Subcutaneous abdominal adipose tissue (tissue), 5 donors: Measurements from ENCODE around the gene RNF144B.
"Not testable (repeated sequence)": the region's sequence is repeated elsewhere in the genome, so short reads cannot be mapped to it uniquely, and the experiment has no call there.

Experiments used
- H3K27ac ChIP-seq: one replicate; pipeline ENCODE4 v1.7.0; 2013; ENCODE audit warnings: low read depth, mild to moderate bottlenecking, inconsistent platforms, low read length, moderate library complexity
- H3K27me3 ChIP-seq, 5 donors: one replicate each; pipeline ENCODE4 v1.7.0; 2013; ENCODE audit warnings: low read length in 5 of 5, inconsistent platforms in 1 of 5; ENCODE audit not compliant: control insufficient read depth in 5 of 5, insufficient read depth in 4 of 5
- H3K36me3 ChIP-seq, 5 donors: one replicate each; pipeline ENCODE4 v1.7.0; 2013; ENCODE audit warnings: low read length in 5 of 5; ENCODE audit not compliant: control insufficient read depth in 5 of 5, insufficient read depth in 5 of 5
- H3K4me1 ChIP-seq, 5 donors: one replicate each; pipeline ENCODE4 v1.7.0; 2013; ENCODE audit warnings: low read length in 5 of 5, mild to moderate bottlenecking in 3 of 5, moderate library complexity in 1 of 5; ENCODE audit not compliant: control insufficient read depth in 5 of 5, insufficient read depth in 5 of 5
- H3K4me3 ChIP-seq, 5 donors: one replicate each; pipeline ENCODE4 v1.7.0; 2013; ENCODE audit warnings: low read length in 5 of 5, low read depth in 1 of 5
- H3K9ac ChIP-seq, 5 donors: one replicate each; pipeline ENCODE4 v1.7.0; 2013; ENCODE audit warnings: low read length in 5 of 5, mild to moderate bottlenecking in 4 of 5, moderate library complexity in 3 of 5
- H3K9me3 ChIP-seq, 5 donors: one replicate each; pipeline ENCODE4 v1.7.0; 2013; ENCODE audit warnings: low read length in 5 of 5; ENCODE audit not compliant: control insufficient read depth in 5 of 5
- donor health status: healthy.
- donor health status: healthy.
- donor health status: healthy.
- donor health status: healthy.
- donor health status: healthy.

The RNF144B gene

DNA sequence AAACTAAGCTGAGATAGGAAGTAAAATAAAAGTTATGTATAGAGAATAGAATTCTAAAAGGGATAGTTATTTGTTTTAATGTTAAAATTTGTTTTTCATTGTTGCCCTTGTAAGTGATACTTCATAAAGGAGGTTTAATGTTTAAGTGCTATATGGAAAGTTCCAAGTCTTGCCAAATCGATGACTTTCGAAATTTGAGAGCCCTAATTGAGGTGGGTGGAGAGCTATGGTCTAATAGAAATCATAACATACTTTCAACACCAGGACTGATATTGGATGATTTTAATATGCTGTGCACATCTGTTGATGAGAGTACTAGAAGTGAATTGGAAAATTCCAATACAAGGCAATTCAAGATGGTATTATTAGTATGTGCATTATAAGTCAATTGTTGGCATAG is 64.6 kb downstream of the RNF144B start:
- H3K9ac ChIP-seq = no peak overlapping the region
- H3K36me3 ChIP-seq = no peaks in the 10 kb centered on the region
- H3K27me3 ChIP-seq = no peaks in the 10 kb centered on the region
- H3K9me3 ChIP-seq = no peaks in the 10 kb centered on the region
- peaks cover 0 to 9% (median 0%) of the 10 kb centered on the region in 5 donors for H3K4me1 ChIP-seq
- no peak overlapping the region for H3K4me3 ChIP-seq
- H3K27ac ChIP-seq = no peak overlapping the region

DNA sequence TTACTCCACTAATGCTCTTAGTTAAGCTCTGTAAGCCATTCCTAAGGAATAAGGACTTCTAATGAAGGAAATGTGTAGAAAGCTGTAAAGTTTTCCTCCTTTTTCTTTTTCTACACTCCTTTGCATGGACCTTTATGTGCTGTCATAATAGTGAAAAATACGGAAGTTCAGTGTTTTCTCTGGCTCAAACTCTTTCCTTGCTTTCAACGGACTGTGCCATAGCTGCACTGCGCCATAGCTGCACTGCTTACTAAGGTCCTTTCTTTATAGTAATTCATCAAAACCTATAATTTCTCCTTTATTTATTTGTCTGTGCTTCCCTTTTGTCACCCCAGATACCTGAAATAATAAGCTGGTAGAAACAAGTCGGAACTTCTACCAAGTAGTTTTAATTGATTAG is 67.3 kb downstream of the RNF144B start:
- Histone ChIP-seq H3K9ac (no peak overlapping the region), H3K27me3 (no peaks in the 10 kb centered on the region), H3K4me3 (no peak overlapping the region), H3K36me3 (peaks cover 0 to 8% (median 4%) of the 10 kb centered on the region in 5 donors), H3K4me1 (peaks cover 0 to 9% (median 0%) of the 10 kb centered on the region in 5 donors), H3K27ac (no peak overlapping the region), H3K9me3 (no peaks in the 10 kb centered on the region)

DNA sequence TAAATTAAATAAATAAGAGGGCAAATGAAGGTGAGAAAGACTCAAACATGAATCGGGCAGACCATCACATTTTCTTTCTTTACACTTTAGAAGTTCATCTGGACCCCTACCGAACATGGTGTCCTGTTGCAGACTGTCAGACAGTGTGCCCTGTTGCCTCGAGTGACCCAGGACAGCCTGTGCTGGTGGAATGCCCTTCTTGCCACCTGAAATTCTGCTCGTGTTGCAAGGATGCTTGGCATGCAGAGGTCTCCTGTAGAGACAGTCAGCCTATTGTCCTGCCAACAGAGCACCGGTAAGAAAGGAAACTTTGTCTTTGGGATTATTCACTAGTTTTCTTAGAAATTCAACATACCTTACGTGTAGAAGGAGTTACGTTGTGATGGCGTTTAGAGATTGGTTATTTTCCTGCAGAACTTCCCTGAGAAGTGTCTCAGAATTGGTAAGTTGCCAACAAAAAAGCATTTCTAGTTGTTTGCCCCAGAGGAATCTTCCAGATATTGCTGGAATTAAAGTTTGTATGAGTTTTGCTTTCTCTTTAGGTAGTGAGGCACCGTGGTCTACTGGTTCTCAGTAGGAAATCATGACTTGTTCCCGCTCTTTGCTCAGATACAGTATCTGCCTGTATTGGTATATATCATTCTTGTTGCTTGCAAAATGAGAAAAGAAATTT is 70.1 kb downstream of the RNF144B start:
- no peaks in the 10 kb centered on the region for H3K4me1 ChIP-seq
- H3K27ac ChIP-seq = no peak overlapping the region
- H3K27me3 ChIP-seq = no peaks in the 10 kb centered on the region
- H3K9me3 ChIP-seq = no peaks in the 10 kb centered on the region
- no peak overlapping the region for H3K4me3 ChIP-seq
- no peak overlapping the region for H3K9ac ChIP-seq
- H3K36me3 ChIP-seq = peaks cover 4 to 20% (median 8%) of the 10 kb centered on the region in 5 donors

DNA sequence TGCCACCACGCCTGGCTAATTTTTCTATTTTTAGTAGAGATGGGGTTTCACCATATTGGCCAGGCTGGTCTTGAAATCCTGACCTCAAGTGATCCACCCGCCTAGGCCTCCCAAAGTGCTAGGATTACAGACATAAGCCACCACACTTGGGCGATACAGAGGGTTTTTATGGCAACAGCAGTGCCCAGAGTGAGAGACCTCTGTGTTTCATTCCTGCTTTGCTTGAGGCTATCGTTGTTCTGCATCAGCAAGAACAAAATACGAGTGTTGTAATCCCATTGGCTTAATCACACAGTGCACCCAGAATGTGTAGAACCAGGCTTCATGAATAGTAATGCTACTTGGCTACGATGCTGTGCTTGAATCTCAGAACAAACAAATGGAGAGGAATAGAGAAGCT is 70.9 kb downstream of the RNF144B start:
- H3K27me3 ChIP-seq, H3K4me3 ChIP-seq, H3K9ac ChIP-seq, H3K9me3 ChIP-seq, H3K4me1 ChIP-seq, H3K27ac ChIP-seq: not testable (repeated sequence)
- H3K36me3 ChIP-seq = peaks cover 5 to 20% (median 8%) of the 10 kb centered on the region in 5 donors

DNA sequence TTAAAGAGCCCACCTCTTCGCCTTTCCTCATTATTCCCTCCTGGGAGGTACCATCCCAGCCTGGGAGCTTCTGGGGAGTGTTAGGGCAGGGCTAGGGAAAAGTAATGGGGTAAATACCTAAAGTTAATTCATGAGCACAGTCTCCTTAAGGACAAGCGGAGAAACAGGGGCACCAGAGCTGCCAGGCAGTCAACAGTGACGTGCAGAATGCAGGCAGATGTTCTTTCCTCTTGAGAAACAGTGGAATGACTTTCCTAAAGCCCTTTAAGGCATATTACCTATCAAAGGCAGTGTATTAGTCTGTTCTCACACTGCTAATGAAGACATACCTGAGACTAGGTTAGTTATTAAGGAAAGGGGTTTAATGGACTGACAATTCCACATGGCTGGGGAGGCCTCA is 76.3 kb downstream of the RNF144B start:
- H3K27me3 ChIP-seq = no peaks in the 10 kb centered on the region
- peaks cover 14 to 53% (median 27%) of the 10 kb centered on the region in 5 donors for H3K36me3 ChIP-seq
- no peaks in the 10 kb centered on the region for H3K9me3 ChIP-seq
- no peak overlapping the region for H3K9ac ChIP-seq
- H3K4me1 ChIP-seq = no peaks in the 10 kb centered on the region
- H3K27ac ChIP-seq = no peak overlapping the region
- H3K4me3 ChIP-seq = no peak overlapping the region

DNA sequence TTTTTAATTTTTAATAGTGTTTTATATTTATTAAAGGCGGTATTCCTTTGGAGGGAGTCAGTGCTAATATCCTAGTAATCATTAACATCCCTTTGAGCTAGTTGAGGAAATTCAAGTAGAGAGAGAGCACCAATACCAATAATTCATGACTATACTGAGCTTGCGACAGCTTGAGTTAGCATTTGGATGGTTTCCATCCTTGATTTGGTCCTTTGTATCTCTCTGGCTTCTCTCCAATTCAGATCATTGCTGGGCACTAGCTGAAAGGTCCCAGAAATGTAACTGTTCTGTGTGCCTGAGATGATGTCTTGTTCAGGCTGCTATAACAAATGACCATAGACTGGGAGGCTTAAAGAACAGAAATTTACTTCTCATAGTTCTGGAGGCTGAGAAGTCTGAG is 77.0 kb downstream of the RNF144B start:
- no peak overlapping the region for H3K9ac ChIP-seq
- H3K36me3 ChIP-seq = peaks cover 14 to 52% (median 26%) of the 10 kb centered on the region in 5 donors
- no peaks in the 10 kb centered on the region for H3K4me1 ChIP-seq

DNA sequence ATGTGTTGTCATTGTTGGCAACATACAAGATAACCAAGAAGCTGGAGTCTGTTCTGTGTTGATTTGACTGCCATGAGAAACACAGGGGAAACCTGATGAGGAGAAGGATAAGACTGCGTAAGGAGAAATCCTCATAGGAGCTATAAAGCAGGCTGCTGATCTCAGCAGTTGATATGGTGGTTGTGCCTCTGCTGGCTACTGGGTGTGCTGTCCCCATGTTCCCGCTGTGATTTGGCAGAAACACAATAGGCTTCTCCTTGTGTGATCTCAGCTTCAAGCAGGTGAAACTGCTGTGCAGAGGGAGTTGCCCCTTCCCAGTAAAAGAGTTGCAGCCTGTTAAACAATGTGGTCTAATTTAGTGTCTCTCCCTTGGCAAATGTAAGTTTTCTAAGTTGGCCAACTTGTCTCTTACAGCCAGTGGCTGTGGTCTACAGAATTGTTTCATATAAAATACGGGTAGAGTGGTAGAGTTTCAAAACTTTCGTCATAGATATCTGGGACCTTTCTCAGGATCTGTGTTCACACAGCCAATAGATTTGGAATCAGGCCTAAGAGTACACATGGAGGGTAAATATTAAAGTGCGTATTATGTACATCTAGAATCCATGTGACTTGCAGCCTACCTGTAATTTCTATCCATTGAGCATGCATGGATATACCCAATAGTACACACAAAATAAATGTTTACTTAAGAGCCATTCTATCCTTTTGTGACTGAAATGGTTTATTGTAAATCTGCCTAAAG is 78.4 kb downstream of the RNF144B start:
- Histone ChIP-seq H3K27me3 (no peaks in the 10 kb centered on the region), H3K9me3 (no peaks in the 10 kb centered on the region), H3K4me1 (no peaks in the 10 kb centered on the region), H3K36me3 (peaks cover 9 to 38% (median 26%) of the 10 kb centered on the region in 5 donors), H3K9ac (no peak overlapping the region), H3K27ac (no peak overlapping the region), H3K4me3 (no peak overlapping the region)

More for the DNA sequence above, 77.0 kb downstream of the RNF144B start:
- Histone ChIP-seq H3K4me3 (no peak overlapping the region), H3K27ac (no peak overlapping the region), H3K9me3 (no peaks in the 10 kb centered on the region), H3K27me3 (no peaks in the 10 kb centered on the region)

DNA sequence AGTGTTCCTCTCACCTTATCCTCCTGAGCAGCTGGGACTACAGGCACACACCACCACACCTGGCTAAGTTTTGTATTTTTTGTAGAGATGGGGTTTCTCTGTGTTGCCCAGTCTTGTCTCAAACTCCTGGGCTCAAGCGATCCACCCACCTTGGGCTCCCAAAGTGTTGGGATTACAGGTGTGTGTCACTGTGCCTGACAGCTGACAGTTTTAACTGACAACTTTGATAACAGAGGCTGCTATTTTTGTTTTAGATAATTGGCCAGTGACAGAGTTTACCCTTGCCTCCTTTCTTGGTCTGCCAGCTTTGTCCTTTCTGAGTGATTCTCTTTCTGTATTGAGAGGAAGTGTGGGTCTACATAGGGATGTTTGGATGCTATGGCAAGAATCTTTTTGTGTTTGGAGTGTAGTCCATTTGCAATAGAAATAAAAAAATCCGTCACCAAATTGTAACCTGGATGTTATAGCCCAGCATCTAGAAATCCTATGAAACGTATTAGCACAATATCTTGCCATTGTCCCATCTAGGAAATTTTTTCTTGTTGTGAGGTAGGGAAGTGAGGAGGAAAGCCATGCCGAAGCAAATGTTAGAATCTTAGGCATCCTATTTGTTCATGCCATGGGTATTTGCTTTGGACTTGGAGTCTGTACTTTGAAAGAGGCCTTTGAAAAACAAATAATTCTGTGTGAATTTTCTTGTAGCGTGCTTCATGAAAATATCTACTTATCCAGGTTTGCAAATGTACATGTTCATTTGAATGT is 80.8 kb downstream of the RNF144B start:
- H3K36me3 ChIP-seq = peaks cover 9 to 37% (median 23%) of the 10 kb centered on the region in 5 donors
- H3K27me3 ChIP-seq = no peaks in the 10 kb centered on the region
- H3K9ac ChIP-seq = no peak overlapping the region
- H3K9me3 ChIP-seq = no peaks in the 10 kb centered on the region
- no peak overlapping the region for H3K4me3 ChIP-seq
- H3K27ac ChIP-seq = no peak overlapping the region
- no peaks in the 10 kb centered on the region for H3K4me1 ChIP-seq

DNA sequence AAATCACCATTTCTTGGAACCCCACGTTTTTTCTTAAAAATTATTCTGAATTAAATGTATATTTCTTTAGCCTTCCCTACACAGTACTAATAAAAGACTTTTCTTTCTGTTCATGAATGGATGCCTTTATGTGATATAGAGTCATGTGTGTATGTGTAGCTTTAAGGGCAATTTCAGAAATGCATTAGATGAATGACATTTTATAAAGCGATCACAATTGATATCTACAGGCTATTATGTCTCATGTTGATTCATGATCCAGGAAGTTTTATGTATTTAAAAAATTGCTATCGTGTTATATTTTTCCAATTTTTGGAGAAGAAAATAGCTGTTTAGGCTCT is 81.3 kb downstream of the RNF144B start:
- no peak overlapping the region for H3K27ac ChIP-seq
- H3K36me3 ChIP-seq = peaks cover 9 to 33% (median 20%) of the 10 kb centered on the region in 5 donors
- H3K27me3 ChIP-seq = no peaks in the 10 kb centered on the region
- no peaks in the 10 kb centered on the region for H3K4me1 ChIP-seq
- no peaks in the 10 kb centered on the region for H3K9me3 ChIP-seq
- no peak overlapping the region for H3K9ac ChIP-seq
- H3K4me3 ChIP-seq = no peak overlapping the region

DNA sequence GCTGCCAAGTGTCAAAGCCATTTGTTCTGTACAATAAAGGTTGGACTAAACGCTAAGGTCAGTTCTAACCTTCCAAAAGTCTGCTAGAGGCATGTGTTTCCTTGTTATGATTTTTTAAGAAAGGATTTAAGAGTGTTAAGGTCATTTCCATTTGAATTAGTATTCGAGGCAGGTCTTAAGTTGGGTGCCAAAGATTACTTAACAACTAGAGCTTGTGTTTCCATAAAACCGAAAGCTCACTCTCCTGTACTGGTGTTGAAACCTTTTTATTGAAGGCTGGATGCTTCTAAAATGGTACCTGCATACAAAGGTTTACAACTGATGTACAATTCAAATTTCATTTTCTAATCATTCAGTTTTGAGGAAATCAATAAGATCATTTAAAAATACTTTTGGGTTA is 82.4 kb downstream of the RNF144B start:
- H3K4me3 ChIP-seq = no peak overlapping the region
- no peak overlapping the region for H3K9ac ChIP-seq
- H3K4me1 ChIP-seq = no peaks in the 10 kb centered on the region
- no peaks in the 10 kb centered on the region for H3K9me3 ChIP-seq
- no peaks in the 10 kb centered on the region for H3K27me3 ChIP-seq
- H3K36me3 ChIP-seq = peaks cover 6 to 23% (median 17%) of the 10 kb centered on the region in 5 donors
- H3K27ac ChIP-seq = no peak overlapping the region
